A673 (cell line): ENCODE results near the gene KRT81. TPM values are rescaled to one million over a fixed set of nuclear protein-coding genes. Genes with fewer than 3 reads are reported as not detected.

Source experiments
- BruUV-seq: library from RNA; stranded (reverse); fragments of 400-500 nt; replicated peaks from 2 replicates; lab custom pipeline; 2021; lab: Mats Ljungman, UMichigan
- CTCF ChIA-PET: fragments of 300-600 bp; sonication (Branson Sonifier 250); formaldehyde crosslinking; loops from one replicate; lab custom pipeline; 2022; ENCODE audit warnings: antibody characterized with exemption; lab: Charles Lee
- POLR2A ChIA-PET: fragments of 300-600 bp; sonication (Branson Sonifier 250); formaldehyde crosslinking; loops from one replicate; lab custom pipeline; 2022; ENCODE audit warnings: antibody characterized with exemption; ENCODE audit not compliant: low non-redundant PET; lab: Charles Lee
- DNase-seq: peaks from one replicate; pipeline ENCODE4 v3.0.0-alpha.2; 2015; ENCODE audit warnings: low spot score
- H3K27ac ChIP-seq: fragments of 200-600 bp; sonication (generic); 2 replicates; pipeline ENCODE4 v1.5.1; 2016; ENCODE audit warnings: mixed run types, low read depth, mild to moderate bottlenecking, mixed read lengths, antibody characterized with exemption, low read length; ENCODE audit not compliant: poor library complexity, severe bottlenecking
- H3K27me3 ChIP-seq: fragments of 200-600 bp; sonication (generic); replicated peaks from 2 replicates; pipeline ENCODE4 v1.6.1; 2017; ENCODE audit warnings: mixed run types, low read depth, mild to moderate bottlenecking, mixed read lengths, antibody characterized with exemption, low read length; ENCODE audit not compliant: insufficient read depth, poor library complexity
- H3K36me3 ChIP-seq: fragments of 200-600 bp; sonication (generic); 2 replicates; pipeline ENCODE4 v1.6.1; 2016; ENCODE audit warnings: mixed run types, mild to moderate bottlenecking, mixed read lengths, antibody characterized with exemption, low read length; ENCODE audit not compliant: insufficient read depth, poor library complexity, severe bottlenecking
- H3K4me1 ChIP-seq: fragments of 200-600 bp; sonication (generic); 2 replicates; pipeline ENCODE4 v1.6.1; 2017; ENCODE audit warnings: mixed run types, mild to moderate bottlenecking, mixed read lengths, antibody characterized with exemption, low read length; ENCODE audit not compliant: insufficient read depth, poor library complexity, severe bottlenecking
- H3K4me3 ChIP-seq: fragments of 200-600 bp; sonication (generic); 2 replicates; pipeline ENCODE4 v1.5.1; 2016; ENCODE audit warnings: low read depth, mixed run types, mild to moderate bottlenecking, mixed read lengths, low read length; ENCODE audit not compliant: poor library complexity, severe bottlenecking
- H3K9me3 ChIP-seq: fragments of 200-600 bp; sonication (generic); 2 replicates; pipeline ENCODE4 v1.6.1; 2016; ENCODE audit warnings: mixed run types, low read depth, mild to moderate bottlenecking, mixed read lengths, antibody characterized with exemption, low read length; ENCODE audit not compliant: poor library complexity, severe bottlenecking
- CTCF ChIP-seq: fragments of 300-800, 200-600 bp; sonication (generic); conservative IDR thresholded peaks from 2 replicates; pipeline ENCODE4 v1.5.1; 2017; ENCODE audit warnings: low read depth, mild to moderate bottlenecking, antibody characterized with exemption, low read length, moderate library complexity, mixed read lengths
- EZH2 ChIP-seq: fragments of 200-600 bp; sonication (generic); IDR thresholded peaks from 2 replicates; pipeline ENCODE4 v1.6.1; 2017; ENCODE audit warnings: borderline replicate concordance, low read depth, mild to moderate bottlenecking, mixed read lengths, antibody characterized with exemption, low read length; ENCODE audit not compliant: poor library complexity, severe bottlenecking
- intact Hi-C: fragments of 100-400 bp; cut with micrococcal nuclease; formaldehyde crosslinking; loops from one replicate; pipeline ENCODE4 v1.10.0; 2022; ENCODE audit not compliant: unreplicated experiment
- total RNA-seq: library from RNA; stranded (reverse); gene quantifications from 2 replicates; pipeline ENCODE4 v1.2.3, GENCODE V29; 2021

The KRT81 gene
- total RNA-seq, 1 experiment from 2014 or later, result 0.30 TPM

DNA sequence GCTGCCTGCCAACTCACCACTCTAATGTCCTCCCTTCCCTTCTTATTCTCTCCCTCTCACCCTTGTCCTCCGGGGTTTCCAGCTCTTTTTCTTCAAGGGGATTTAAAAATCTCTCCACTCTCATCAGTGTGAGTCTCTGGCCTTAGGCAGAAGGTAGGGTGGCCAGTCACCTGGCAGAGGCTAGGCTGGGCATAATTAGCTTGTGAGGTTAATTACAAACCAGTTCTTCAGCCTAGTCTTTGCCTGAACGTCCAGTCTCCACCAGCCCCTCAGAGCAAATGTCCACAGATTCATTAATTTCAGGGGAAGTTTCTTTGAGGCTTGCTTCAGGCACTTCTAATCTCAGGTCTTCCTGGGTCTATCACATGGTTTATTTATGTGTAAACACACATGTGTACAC, 51.6 kb downstream of the KRT81 start:
- H3K36me3 ChIP-seq, result no peaks in the 10 kb centered on the region
- H3K4me1 ChIP-seq, result no peaks in the 10 kb centered on the region
- POLR2A ChIA-PET, result no interaction called here
- H3K27me3 ChIP-seq, result no peaks in the 10 kb centered on the region
- H3K27ac ChIP-seq, result no peak overlapping the region
- CTCF ChIA-PET, result no interaction called here
- no peak for TF ChIP-seq CTCF
- no peak for TF ChIP-seq EZH2
- H3K9me3 ChIP-seq, result no peaks in the 10 kb centered on the region
- BruUV-seq, result no TSS peak
- H3K4me3 ChIP-seq, result no peak overlapping the region
- intact Hi-C loops, result no loop called here
- no peak for DNase-seq

- intact Hi-C loops, result no loop called here
- no peak overlapping the region for H3K27ac ChIP-seq
- no peaks in the 10 kb centered on the region for H3K27me3 ChIP-seq
- ChIA-PET CTCF (no interaction called here), POLR2A (no interaction called here)
- no peak for DNase-seq
- no peak overlapping the region for H3K4me3 ChIP-seq
- BruUV-seq, result no TSS peak
- no peaks in the 10 kb centered on the region for H3K4me1 ChIP-seq
- H3K9me3 ChIP-seq, result no peaks in the 10 kb centered on the region
- H3K36me3 ChIP-seq, result no peaks in the 10 kb centered on the region
- TF ChIP-seq CTCF (no peak), EZH2 (no peak)
Observed at GRCh38 chr12:52238916-52239646, 52.3 kb downstream of the KRT81 start.

GRCh38 chr12:52238207-52238840, 53.0 kb downstream of the KRT81 start:
- H3K27me3 ChIP-seq, result peaks cover 4% of the 10 kb centered on the region
- no peak overlapping the region for H3K4me3 ChIP-seq
- no TSS peak for BruUV-seq
- DNase-seq, result no peak
- CTCF ChIA-PET, result no interaction called here
- POLR2A ChIA-PET, result no interaction called here
- H3K4me1 ChIP-seq, result no peaks in the 10 kb centered on the region
- intact Hi-C loops, result no loop called here
- H3K36me3 ChIP-seq, result no peaks in the 10 kb centered on the region
- no peaks in the 10 kb centered on the region for H3K9me3 ChIP-seq
- no peak for TF ChIP-seq CTCF
- H3K27ac ChIP-seq, result no peak overlapping the region
